HG02642 (cell line): ENCODE measurements around the gene TMEFF2.
A peak's percentile ranks its signal among the peaks of the same experiment; 100 is the strongest.

ENCODE experiments used
- ATAC-seq: cut with Tn5 transposase; IDR thresholded peaks from one replicate; pipeline ENCODE4 v1.9.1; 2021; ENCODE audit warnings: mild to moderate bottlenecking; ENCODE audit not compliant: unreplicated experiment, poor library complexity

TMEFF2 gene

GRCh38 chr2:192072261-192072660 is 122.5 kb downstream of the TMEFF2 start:
- ATAC-seq: no peak

- ATAC-seq: no peak
Measured at GRCh38 chr2:192070099-192070498, 124.6 kb downstream of the TMEFF2 start.

GRCh38 chr2:192069417-192069816 is 125.3 kb downstream of the TMEFF2 start:
- ATAC-seq: no peak

- no peak for ATAC-seq
Measured at GRCh38 chr2:192068966-192069365, 125.8 kb downstream of the TMEFF2 start.

- no peak for ATAC-seq
Measured at GRCh38 chr2:192067631-192068030, 127.1 kb downstream of the TMEFF2 start.

DNA sequence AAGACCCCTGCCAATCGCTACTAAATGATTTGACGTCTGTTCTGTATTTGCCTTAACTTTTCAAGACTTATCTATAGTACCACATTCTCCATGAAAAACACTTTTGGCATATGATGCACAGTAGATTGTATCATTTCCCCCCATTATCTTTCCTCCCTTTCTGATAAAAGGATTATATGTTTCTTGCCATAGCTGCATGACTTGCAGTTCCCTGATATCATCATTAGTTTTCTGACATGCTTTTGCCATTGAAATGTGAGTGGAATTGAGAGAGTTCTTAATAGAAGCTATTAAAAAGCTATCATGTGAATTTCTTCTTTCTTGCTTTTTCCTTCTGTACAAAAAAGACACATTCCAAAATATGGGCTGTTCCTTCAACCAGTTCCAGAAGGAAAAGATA is 130.3 kb downstream of the TMEFF2 start:
- no peak for ATAC-seq

- ATAC-seq: no peak
Measured at GRCh38 chr2:192060161-192060560, 134.6 kb downstream of the TMEFF2 start.

GRCh38 chr2:192059266-192059665 is 135.5 kb downstream of the TMEFF2 start:
- no peak for ATAC-seq

GRCh38 chr2:192053921-192054320 is 140.8 kb downstream of the TMEFF2 start:
- ATAC-seq: no peak

DNA sequence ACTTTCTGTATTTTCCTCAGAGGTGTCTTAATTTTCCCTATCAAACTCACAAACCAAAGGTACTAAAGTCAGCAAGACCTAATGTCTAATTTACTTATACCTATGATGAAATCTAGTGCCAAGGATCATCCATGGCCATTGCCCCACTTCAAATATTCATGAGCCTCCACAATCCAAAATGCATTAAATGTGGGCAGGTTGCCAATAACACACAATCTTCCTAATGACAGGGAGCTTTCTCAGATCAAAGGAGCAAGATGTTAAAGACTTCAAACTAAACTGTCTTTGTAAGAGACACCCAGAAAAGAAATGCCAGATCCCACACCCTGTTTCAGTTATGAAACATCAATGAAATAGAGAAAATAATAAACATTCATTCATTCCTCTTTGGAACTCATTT is 143.2 kb downstream of the TMEFF2 start:
- no peak for ATAC-seq

GRCh38 chr2:192049362-192049761 is 145.4 kb downstream of the TMEFF2 start:
- ATAC-seq: no peak

GRCh38 chr2:192047315-192048107 is 147.2 kb downstream of the TMEFF2 start:
- no peak for ATAC-seq

DNA sequence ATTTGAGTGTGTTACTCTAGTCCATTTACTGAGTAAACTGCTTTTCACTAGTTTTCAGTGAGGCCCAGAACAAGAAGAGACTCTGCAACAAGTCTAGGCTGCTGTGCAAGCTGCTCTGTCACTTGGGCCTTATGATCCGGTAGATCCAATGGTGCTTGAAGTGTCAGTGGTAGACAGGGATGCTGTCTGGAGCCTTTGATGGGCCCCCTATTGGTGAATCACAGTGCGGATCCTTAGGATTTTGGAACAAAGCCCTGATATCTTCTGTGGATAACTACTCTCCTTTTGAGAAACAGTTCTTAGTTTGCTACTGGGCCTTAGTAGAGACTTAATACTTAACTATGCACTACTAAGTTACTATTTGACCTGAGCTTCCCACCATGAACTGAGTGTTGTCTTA is 150.2 kb downstream of the TMEFF2 start:
- ATAC-seq: no peak

- ATAC-seq: no peak
Measured at GRCh38 chr2:192043216-192043870, 151.4 kb downstream of the TMEFF2 start.

DNA sequence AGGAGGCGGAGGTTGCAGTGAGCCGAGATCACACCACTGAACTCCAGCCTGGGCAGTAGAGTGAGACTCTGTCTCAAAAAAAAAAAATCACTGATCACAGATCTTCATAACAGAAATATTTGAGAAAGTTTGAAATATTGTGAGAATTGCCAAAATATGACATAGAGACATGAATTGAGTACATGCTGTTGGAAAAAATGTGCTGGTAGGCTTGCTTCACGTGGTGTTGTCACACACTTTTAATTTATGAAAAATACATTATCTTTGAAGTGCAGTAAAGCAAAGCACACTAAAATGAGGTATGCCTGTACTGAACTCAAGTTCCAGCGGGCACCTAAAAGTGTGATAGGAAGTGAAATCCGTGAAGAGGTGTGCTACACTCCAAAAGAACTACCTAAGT is 152.6 kb downstream of the TMEFF2 start:
- ATAC-seq: no peak

- ATAC-seq: no peak
Measured at GRCh38 chr2:192038110-192038509, 156.6 kb downstream of the TMEFF2 start.

DNA sequence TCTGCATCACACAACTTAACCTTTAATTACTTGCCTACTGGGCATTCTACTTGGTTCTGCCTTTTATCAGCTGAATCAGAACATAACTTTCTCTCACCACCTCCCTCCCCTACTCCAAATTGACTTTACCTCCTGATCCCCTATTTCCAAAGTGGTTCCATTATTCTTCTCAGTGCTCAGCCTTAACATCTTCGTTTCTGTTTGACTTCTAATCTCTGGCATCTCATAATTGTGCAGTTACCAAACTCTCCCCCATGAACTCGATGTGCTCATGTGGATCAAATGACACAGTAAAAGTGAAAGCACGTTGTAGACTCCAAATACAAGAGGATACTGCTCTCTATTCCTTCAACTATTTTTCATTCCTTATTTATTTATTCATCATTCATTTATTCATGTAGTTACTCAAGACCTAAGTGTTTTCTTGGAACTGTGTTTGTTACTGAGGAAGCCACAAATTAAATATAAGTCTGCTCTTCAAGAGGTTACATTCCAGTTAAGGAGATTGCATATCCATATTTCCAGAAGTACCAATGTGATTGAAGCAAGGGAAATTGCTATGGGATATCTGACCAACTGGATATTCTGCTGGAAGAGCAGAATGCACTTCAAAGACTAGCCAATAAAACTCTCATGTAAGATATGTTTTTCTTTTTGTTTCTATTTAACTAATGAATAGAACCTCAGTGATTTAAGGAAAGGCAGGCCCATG is 158.8 kb downstream of the TMEFF2 start:
- ATAC-seq: no peak

DNA sequence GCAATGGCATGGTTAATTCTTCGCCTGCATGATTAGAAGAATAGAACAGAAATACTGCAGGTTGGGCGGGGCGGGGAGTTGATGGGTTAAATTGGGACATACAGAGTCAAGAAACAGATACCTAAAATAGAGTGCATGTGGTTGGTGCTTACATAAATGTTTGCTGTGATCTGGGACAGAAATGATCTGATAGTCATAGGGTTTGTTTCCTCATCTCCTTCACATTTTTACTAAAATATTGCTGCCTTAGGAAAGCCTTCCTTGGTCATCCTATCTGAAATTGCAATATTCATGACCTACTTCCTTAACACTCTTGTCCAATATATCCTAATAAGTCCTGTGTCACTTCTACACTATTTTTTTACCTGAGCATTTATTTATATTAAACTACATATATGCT is 163.9 kb downstream of the TMEFF2 start:
- no peak for ATAC-seq

GRCh38 chr2:192030289-192030688 is 164.4 kb downstream of the TMEFF2 start:
- no peak for ATAC-seq

DNA sequence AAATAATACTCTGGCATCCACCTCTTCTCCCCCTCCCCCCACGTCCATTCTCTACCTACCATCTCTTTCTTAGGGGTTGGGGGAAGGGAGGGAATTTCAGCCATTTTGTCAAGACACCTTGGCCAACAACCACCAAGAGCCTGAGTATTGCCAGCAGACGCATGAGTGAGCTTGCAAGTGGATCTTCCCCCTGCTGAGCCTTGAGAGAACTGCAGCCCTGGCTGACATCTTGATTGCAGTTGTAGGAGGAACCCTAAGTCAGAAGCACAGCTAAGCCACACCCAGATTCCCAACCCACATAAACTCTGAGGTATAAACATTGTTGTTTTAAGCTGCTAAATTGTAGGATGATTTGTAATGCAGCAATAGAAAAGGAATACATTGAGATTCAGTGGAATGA is 165.6 kb downstream of the TMEFF2 start:
- peak; percentile 89 for ATAC-seq

DNA sequence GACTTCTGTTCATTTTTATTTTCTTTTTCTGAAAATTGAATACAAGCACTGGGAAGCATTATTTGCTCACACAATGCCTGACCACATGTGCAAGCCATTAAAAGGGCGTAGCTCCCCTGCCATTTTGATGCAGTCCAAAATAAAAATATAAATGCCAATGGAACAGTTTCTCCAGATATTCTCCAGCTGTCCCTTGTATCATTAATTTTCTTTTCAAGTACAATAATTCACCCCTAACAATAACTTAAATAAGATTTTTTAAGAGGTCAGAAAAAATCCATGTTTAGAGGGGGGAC is 168.0 kb downstream of the TMEFF2 start:
- ATAC-seq: no peak
